ENCODE measurements around the gene GBF1.

The GBF1 gene

GRCh38 chr10:102420714-102421506, 175.6 kb downstream of the GBF1 start, which contains the start of gene FBXL15:
Gene FBXL15, plus strand, starts transcription at chr10:102420836. Its CDS starts 294 bp downstream, at chr10:102421130.
- peak within 1 kb of the TSS; percentile 95 for H3K27ac ChIP-seq
- TF ChIP-seq, protein P1, sequence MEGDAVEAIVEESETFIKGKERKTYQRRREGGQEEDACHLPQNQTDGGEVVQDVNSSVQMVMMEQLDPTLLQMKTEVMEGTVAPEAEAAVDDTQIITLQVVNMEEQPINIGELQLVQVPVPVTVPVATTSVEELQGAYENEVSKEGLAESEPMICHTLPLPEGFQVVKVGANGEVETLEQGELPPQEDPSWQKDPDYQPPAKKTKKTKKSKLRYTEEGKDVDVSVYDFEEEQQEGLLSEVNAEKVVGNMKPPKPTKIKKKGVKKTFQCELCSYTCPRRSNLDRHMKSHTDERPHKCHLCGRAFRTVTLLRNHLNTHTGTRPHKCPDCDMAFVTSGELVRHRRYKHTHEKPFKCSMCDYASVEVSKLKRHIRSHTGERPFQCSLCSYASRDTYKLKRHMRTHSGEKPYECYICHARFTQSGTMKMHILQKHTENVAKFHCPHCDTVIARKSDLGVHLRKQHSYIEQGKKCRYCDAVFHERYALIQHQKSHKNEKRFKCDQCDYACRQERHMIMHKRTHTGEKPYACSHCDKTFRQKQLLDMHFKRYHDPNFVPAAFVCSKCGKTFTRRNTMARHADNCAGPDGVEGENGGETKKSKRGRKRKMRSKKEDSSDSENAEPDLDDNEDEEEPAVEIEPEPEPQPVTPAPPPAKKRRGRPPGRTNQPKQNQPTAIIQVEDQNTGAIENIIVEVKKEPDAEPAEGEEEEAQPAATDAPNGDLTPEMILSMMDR (conservative IDR thresholded peaks at IDR 0.05) = no peak

DNA sequence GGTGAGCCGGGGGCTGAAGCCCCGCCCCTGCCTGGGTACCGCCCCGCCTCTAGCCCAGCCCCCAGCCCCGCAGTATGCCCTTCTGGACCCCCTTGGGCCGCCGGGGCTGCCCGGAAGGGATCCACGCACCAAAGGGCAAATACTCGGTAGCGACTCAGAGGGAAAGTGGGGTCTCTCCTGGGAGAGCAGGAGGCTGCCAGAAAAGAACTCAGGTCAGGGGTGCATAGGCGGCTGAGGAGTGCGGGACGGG, 176.1 kb downstream of the GBF1 start:
- peak overlapping the region; percentile 95 for H3K27ac ChIP-seq
- TF ChIP-seq, protein P1 (conservative IDR thresholded peaks at IDR 0.05) = no peak

- peak overlapping the region; percentile 95 for H3K27ac ChIP-seq
- TF ChIP-seq, protein P1 (conservative IDR thresholded peaks at IDR 0.05) = no peak
These were observed 176.6 kb downstream of the GBF1 start for GRCh38 chr10:102421757-102422512.

DNA sequence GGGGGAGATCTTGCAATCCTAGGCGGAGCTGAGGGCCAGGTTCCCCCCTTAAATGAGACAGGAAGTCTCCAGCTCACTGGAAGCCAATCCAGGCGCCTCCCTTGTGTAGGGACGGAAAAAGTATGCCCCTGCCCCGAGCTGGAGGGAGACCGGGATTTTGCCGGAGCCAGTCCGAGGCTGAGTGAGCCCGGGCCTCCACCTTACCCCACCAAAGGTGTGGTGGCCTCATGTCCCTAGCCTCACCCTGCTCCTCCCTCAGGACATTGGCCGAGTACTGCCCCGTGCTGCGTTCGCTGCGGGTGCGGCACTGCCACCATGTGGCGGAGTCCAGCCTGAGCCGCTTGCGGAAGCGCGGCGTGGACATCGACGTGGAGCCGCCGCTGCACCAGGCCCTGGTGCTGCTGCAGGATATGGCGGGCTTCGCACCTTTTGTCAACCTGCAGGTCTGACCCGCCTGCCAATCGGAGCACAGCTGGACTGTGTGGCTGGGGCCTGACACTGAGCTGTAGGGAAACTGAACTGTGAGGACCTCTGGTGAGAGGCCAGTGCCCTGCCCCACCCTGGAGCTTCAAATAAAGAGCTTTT, 177.3 kb downstream of the GBF1 start:
- TF ChIP-seq, protein P1 (conservative IDR thresholded peaks at IDR 0.05) = peak; percentile 93
- peak overlapping the region; percentile 95 for H3K27ac ChIP-seq

GRCh38 chr10:102423372-102423968, 178.1 kb downstream of the GBF1 start:
- TF ChIP-seq, protein P1 (conservative IDR thresholded peaks at IDR 0.05) = no peak
- H3K27ac ChIP-seq = peak overlapping the region; percentile 95

DNA sequence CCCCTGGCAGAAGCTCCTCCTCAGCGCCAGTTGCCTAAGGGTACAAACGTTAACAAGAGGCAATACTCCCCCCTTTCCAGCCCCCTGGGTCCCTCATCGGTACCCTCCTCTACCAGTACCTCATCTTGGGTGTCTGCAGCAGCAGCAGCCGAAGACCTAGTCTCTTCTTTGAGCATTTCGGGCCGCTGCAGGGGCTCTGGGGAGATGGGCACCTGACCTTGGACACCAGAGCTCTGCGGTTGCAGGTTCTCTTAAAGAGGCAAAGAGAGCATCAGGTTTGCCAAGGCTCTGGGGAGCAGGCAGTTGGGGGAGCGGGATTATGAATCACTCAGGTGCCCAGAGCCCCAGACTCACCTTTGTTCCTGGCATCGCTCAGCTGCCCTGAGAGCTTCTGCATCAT, 178.8 kb downstream of the GBF1 start:
- no peak overlapping the region for H3K27ac ChIP-seq
- TF ChIP-seq, protein P1 (conservative IDR thresholded peaks at IDR 0.05) = no peak

- TF ChIP-seq, protein P1 (conservative IDR thresholded peaks at IDR 0.05) = no peak
- no peak overlapping the region for H3K27ac ChIP-seq
These were observed 179.6 kb downstream of the GBF1 start for GRCh38 chr10:102424916-102425315.
